Mesendoderm (in vitro differentiated cells): Measurements from ENCODE around the gene LINGO4. TPM values are rescaled to one million over a fixed set of nuclear protein-coding genes. Genes with fewer than 3 reads are reported as not detected.

Experiments
- DNase-seq: peaks from one replicate; pipeline ENCODE4 v3.0.0; 2013
- H2AK5ac ChIP-seq: 2 replicates; pipeline ENCODE4 v1.6.1; 2013; ENCODE audit warnings: low read length, inconsistent platforms
- H2BK120ac ChIP-seq: 2 replicates; pipeline ENCODE4 v1.6.1; 2013; ENCODE audit warnings: low read depth, mild to moderate bottlenecking, low read length, moderate library complexity, mixed read lengths
- H2BK15ac ChIP-seq: replicated peaks from 2 replicates; pipeline ENCODE4 v1.6.1; 2013; ENCODE audit warnings: low read depth, mild to moderate bottlenecking, moderate library complexity
- H2BK5ac ChIP-seq: 2 replicates; pipeline ENCODE4 v1.6.1; 2013; ENCODE audit warnings: low read length, inconsistent platforms
- H3K18ac ChIP-seq: 2 replicates; pipeline ENCODE4 v1.6.1; 2013; ENCODE audit warnings: mild to moderate bottlenecking, low read length, mixed read lengths
- H3K23ac ChIP-seq: one replicate; pipeline ENCODE4 v1.6.1; 2013; ENCODE audit warnings: low read length
- H3K27ac ChIP-seq: 2 replicates; pipeline ENCODE4 v1.5.1; 2013; ENCODE audit warnings: low read depth, mild to moderate bottlenecking, inconsistent platforms, low read length, moderate library complexity
- H3K27me3 ChIP-seq: 2 replicates; pipeline ENCODE4 v1.6.1; 2013; ENCODE audit warnings: low read length, control low read depth, mild to moderate bottlenecking, inconsistent platforms; ENCODE audit not compliant: insufficient read depth, poor library complexity
- H3K36me3 ChIP-seq: 2 replicates; pipeline ENCODE4 v1.6.1; 2013; ENCODE audit warnings: low read length, inconsistent platforms; ENCODE audit not compliant: control insufficient read depth, insufficient read depth
- H3K4ac ChIP-seq: one replicate; pipeline ENCODE4 v1.6.1; 2013; ENCODE audit warnings: low read depth, mild to moderate bottlenecking, low read length, moderate library complexity
- H3K4me1 ChIP-seq: 2 replicates; pipeline ENCODE4 v1.6.1; 2013; ENCODE audit warnings: low read depth, low read length, inconsistent platforms; ENCODE audit not compliant: control insufficient read depth
- H3K4me2 ChIP-seq: 2 replicates; pipeline ENCODE4 v1.6.1; 2013; ENCODE audit warnings: low read length
- H3K4me3 ChIP-seq: 2 replicates; pipeline ENCODE4 v1.5.1; 2013; ENCODE audit warnings: mild to moderate bottlenecking, low read length
- H3K56ac ChIP-seq: one replicate; pipeline ENCODE4 v1.6.1; 2013; ENCODE audit warnings: low read length
- H3K79me1 ChIP-seq: 2 replicates; pipeline ENCODE4 v1.6.1; 2013; ENCODE audit warnings: low read length, inconsistent platforms
- H3K79me2 ChIP-seq: 2 replicates; pipeline ENCODE4 v1.6.1; 2013; ENCODE audit warnings: mild to moderate bottlenecking, low read length; ENCODE audit not compliant: control insufficient read depth, insufficient read depth
- H3K9ac ChIP-seq: 2 replicates; pipeline ENCODE4 v1.6.1; 2013; ENCODE audit warnings: low read length, inconsistent platforms
- H4K5ac ChIP-seq: one replicate; pipeline ENCODE4 v1.6.1; 2013; ENCODE audit warnings: low read length
- H4K8ac ChIP-seq: one replicate; pipeline ENCODE4 v1.6.1; 2013; ENCODE audit warnings: low read depth, mild to moderate bottlenecking, control low read depth, low read length, moderate library complexity
- WGBS: extraction: QIAGEN DNeasy Blood & Tissue Kit; methylation state at CpG from one replicate; pipeline ENCODE4 v1.1.7; 2013; ENCODE audit warnings: low lambda C conversion rate, missing lambda C conversion rate; ENCODE audit not compliant: insufficient coverage; ENCODE audit errors: extremely low coverage; 5-methylcytosine and 5-hydroxymethylcytosine counted together
- small RNA-seq: library from polyadenylated mRNA; stranded (forward); fragments of <200 nt; extraction: miRNeasy Mini kit (QIAGEN cat#:217004); gene quantifications from one replicate; pipeline ENCODE3, GENCODE V24; 2013; ENCODE audit not compliant: insufficient read depth

Gene LINGO4

DNA sequence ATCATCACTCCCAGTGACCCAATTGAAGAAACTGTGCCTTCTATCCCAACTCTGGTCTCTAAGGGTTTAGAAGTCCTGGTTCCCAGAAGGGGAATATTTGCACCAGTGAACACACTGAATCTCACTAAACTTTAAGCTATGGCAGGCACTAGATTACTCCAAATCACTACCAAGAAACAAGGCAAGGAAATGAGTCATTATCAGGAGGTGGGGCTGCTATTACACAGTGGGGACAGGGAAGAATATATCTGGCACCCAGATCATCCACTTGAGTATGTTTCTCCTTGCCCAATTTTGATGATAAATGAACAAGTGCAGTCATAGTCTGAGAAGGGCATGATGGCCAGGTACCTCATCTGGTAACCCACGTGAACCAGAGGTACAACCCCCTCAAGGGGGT, 48.9 kb downstream of the LINGO4 start:
- Histone ChIP-seq H3K23ac (no peak overlapping the region), H3K36me3 (peaks cover 7% of the 10 kb centered on the region), H3K27me3 (no peaks in the 10 kb centered on the region), H3K4me3 (no peak overlapping the region), H3K9ac (no peak overlapping the region), H2AK5ac (no peak overlapping the region), H2BK5ac (no peak overlapping the region), H3K79me2 (no peaks in the 10 kb centered on the region), H3K18ac (no peak overlapping the region), H3K4me1 (no peaks in the 10 kb centered on the region), H3K4me2 (no peak overlapping the region), H4K8ac (no peak overlapping the region), H3K56ac (no peak overlapping the region), H2BK120ac (no peak overlapping the region), H2BK15ac (no peak overlapping the region), H4K5ac (no peak overlapping the region), H3K4ac (no peak overlapping the region), H3K27ac (no peak overlapping the region), H3K79me1 (no peaks in the 10 kb centered on the region)
- DNase-seq: no peak
- no CpG with 5 or more reads among the region's 1 CpG for WGBS

Small RNA genes lying within 50 kb of the gene (small RNA-seq; reads per million reads assigned to genes)
- not detected for gene RF00019
